ENCODE data around the gene PLEKHA6.
"Not testable (repeated sequence)": the region's sequence is repeated elsewhere in the genome, so short reads cannot be mapped to it uniquely, and the experiment has no call there.

PLEKHA6 gene

DNA sequence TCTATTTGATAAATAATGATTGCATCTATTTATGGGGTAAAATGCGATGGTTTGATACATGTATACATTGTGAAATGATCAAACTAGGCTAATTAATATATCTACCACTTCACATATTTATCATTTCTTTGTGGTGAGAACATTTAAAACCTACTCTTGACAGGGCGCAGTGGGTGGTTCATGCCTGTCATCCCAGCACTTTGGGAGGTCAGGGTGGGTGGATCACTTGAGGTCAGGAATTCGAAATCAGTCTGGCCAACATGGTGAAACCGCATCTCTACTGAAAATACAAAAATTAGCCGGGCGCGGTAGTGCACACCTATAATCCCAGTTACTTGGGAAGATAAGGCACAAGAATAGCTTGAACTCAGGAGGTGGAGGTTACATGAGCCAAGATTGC is 25.3 kb downstream of the PLEKHA6 start:
- DNase-seq, result no peak

- no peak for DNase-seq
These were observed 26.3 kb downstream of the PLEKHA6 start for GRCh38 chr1:204333427-204333826.

DNA sequence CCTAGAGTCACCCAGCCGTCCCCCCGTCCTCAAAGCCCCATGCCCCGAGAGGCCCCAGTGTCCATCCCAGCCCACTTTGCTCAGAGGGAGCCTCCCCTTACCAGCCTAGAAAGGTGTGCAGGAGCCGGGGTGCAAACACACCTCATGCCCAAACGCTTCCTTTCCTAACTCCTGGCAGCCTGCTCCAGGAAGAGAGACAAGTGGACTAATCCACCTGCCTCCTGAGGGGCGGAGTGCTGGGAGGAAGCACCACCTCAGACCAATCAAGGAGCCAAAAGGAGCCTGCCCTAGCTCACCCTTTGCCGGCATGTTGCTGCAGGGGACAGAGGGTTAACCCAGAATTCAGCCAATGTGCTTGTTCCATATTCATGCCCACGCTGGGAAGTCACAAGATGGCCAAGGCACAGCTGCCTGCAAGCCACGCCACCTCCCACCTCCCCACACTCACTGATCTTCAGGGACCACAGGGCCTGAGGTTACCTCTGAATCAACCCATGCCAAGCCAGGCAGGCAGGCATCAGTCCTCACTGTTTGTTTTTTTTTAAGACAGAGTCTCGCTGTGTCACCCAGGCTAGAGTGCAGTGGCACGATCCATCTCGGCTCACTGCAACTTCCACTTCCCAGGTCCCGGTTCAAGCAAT is 27.8 kb downstream of the PLEKHA6 start:
- DNase-seq, result no peak

GRCh38 chr1:204331275-204331674 is 28.5 kb downstream of the PLEKHA6 start:
- DNase-seq, result no peak

DNA sequence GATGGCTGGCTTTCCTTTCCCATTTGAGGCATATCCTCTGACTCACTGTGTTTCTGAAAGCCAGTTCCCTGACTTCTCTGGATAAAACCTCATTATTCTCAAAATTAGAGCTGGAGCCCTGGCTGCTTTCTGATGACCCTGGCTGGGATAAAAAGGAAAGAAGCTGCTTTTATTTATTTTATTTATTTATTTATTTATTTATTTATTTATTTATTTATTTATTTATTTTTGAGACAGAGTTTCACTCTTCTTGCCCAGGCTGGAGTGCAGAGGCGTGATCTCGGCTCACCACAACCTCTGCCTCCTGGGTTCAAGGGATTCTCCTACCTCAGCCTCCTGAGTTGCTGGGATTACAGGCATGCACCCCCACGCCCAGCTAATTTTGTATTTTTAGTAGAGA is 31.9 kb downstream of the PLEKHA6 start:
- DNase-seq, result not testable (repeated sequence)

DNA sequence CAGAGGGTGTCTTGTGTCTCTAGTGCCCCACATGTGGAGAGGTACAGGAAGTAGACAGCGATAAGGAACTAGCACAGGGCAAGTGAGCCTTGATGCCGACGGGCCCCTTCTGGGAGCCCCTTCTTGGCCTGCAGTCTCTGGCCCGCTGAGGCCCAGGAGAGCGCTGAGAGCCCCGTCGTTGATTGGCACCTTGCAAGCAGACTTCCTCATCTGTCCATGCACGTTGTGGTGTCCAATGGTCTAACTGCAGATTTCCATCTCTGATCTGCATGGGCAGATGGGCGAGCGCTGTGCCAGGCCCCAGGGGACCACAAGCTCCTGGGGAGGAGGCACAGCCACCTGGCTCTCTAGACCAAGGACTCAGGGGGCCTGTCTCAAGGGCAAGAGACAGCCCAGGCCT is 32.4 kb downstream of the PLEKHA6 start:
- DNase-seq, result no peak

GRCh38 chr1:204326771-204327300 is 32.9 kb downstream of the PLEKHA6 start:
- no peak for DNase-seq

DNA sequence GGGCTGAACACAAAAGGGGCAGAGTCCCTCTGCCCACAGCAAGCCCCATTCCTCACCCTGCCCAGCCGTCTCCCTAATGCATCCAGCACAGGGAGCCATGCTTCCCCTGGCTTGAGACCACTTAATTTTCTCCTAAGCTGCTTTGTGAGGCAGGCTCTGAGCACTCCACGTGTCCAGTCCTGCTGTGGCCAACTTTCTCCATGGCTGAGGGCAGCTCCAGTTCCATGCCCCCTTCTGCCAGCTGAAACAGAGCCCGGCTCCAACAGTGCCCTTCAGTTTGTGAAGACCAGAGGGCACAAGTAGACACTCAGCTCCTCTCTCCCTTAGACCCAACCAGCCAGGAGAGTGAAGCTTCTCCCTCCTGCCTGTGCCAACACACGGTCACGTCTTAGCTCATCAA is 33.8 kb downstream of the PLEKHA6 start:
- no peak for DNase-seq

GRCh38 chr1:204323887-204324286 is 35.8 kb downstream of the PLEKHA6 start:
- DNase-seq, result peak; percentile 66 to 73

- no peak for DNase-seq
These were observed 37.3 kb downstream of the PLEKHA6 start for GRCh38 chr1:204322339-204322868.

GRCh38 chr1:204321665-204322064 is 38.1 kb downstream of the PLEKHA6 start:
- DNase-seq, result no peak

- DNase-seq, result no peak
These were observed 38.7 kb downstream of the PLEKHA6 start for GRCh38 chr1:204321051-204321450.

DNA sequence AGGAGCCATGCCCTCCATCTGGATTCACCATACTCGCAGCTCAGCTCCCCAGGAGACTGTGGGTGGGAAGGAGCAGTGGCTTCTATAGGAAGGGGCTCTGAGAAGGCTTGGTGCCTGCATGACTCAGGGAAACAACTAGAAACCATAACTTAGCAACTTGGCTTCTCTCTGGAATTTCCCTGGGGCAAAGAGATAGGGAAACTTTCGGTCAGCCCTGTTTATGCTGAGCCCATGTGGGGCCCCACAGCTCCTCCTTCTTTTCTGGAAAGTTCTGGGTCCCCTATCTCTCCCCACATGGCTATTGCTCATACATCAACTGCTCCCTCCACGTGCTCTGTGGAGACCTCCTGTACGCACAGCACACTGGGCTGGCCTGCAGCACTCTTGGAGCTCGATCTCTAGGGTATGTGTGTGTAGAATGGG is 39.3 kb downstream of the PLEKHA6 start:
- peak; percentile 28 to 32 for DNase-seq

- DNase-seq, result no peak
These were observed 40.3 kb downstream of the PLEKHA6 start for GRCh38 chr1:204319462-204319861.

GRCh38 chr1:204319027-204319426 is 40.7 kb downstream of the PLEKHA6 start:
- no peak for DNase-seq

DNA sequence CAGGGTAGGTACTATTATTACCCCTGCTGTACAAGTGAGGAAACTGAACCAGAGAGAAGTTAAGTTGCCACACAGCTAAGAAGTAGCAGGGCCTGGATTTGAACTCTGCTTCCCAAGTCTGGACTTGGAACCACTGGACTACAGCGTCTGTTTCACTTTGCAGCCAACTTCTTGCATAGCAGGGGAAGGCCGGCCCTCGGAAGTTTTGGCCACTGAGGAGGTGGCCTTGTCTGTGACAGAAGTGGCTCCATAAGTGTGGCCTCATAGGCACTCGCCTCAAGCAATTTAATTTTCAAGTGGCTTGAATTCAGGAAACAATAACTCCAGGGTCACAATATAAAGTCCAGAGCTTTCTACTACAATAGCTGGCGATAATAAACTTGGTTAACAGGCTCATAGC is 41.4 kb downstream of the PLEKHA6 start:
- no peak for DNase-seq

- no peak for DNase-seq
These were observed 42.6 kb downstream of the PLEKHA6 start for GRCh38 chr1:204317170-204317569.

GRCh38 chr1:204316164-204316563 is 43.6 kb downstream of the PLEKHA6 start:
- DNase-seq, result no peak

DNA sequence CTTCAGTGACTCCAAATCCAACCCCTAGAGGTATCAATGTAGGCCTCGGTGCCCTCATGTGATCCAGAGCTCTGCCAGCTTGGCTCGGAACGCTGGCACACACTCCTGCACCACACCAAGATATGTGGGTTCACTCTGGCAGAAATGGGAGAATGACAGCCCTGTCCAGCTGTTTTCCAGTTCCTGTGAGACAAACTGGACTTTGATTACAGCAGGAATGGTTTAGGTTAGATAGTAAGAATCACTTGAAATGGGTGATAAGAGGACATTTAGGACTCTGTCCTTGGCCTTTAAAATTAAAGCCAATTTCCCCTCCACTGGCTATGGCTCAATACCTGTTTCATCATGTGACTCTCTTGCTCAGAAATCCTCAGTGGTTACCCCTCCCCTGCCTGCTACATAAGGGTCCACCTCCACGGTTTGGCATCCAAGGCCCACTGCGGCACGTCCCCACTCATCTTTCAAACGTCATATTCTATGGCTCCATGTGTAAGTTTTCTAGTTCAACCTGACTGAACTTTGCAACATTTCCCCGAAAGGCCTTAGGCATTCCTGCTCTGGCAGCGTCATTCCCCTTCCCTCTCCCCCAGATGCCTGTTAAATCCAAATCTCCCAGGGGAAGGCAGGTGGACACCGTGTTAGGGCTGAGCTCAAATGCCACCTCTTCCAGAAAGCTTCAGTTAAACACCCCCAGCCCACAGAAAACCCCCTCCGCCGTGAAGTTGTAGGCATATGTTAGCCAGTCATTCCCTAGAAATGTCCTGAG is 44.7 kb downstream of the PLEKHA6 start:
- DNase-seq, result no peak

DNA sequence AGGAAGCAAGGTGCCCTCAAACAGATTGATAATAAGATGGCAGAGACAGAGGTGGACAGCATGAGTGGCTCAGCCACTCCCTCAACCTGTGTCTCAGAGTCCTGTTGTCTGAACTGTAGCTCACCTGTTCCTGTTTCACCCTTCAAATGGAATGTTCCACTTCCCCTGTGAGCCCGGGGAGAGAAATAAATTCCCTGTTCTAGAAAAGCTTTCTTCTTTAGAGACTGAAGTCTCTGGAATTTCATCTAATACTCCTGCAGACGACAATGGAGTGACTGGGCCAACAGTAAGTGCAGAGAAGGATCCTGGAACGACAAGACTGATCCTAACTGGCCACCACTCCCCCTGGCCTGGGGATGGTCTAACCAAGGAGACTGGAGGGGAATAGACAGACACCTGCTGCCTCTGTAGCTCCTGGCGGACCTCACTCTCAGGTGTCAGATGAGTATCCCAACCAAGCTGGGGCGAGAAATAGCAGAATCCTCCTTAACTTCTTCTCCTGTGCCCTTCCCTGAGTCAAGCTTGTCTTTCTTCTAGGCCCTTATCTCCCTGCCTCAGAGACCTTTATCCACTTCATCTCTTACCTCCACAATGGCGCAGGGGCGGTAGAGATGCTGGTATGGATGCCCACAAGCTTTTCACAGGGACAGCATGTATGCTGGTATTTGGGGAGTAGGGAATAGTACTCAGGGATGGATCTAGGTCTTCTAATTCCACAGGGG is 45.4 kb downstream of the PLEKHA6 start:
- no peak for DNase-seq

DNA sequence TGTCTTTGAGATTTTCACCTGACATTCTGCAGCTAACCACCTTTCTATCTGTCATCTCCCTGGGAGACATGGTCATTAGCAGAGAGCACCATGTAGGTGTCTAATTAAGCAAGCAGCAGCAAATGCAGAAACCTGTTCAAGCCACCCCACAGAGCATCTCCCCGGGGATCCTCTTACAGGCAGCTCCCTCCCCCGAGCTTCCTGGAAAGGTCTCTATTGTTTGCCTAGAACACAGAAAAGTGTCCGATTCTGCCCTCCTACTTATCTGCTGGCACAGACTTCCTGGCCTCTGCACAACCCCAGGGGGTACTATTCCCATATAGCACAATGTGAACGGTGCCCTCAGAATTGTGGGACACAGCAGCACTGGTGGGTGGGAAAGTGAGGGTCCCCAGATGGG is 46.1 kb downstream of the PLEKHA6 start:
- DNase-seq, result no peak

DNA sequence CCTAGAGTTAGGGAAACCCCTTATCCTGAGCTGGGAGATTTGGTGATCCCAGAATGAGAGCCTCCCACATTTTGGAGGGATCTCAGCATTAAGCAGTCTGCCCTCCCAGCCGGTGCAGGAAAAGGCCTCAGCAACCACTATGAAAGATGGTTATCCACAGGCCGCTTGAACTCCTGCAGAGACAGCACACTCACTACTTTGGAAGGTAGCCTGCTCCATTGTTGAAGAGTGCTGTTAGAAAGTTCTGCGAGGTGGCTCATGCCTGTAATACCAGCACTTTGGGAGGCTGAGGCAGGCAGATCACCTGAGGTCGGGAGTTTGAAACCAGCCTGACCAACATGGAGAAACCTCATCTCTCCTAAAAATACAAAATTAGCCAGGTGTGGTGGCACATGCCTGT is 48.8 kb downstream of the PLEKHA6 start:
- not testable (repeated sequence) for DNase-seq

- DNase-seq, result no peak
These were observed 51.6 kb downstream of the PLEKHA6 start for GRCh38 chr1:204308023-204308628.

Measured in activated T-cell treated with anti-CD3 and anti-CD28 coated beads, Interleukin-2, amount 50 U/mL, for 48 hours (primary cell).